ENCODE measurements around the gene DAO. TPM values are rescaled to one million over a fixed set of nuclear protein-coding genes. Genes with fewer than 3 reads are reported as not detected.
"Not testable (repeated sequence)": the region's sequence is repeated elsewhere in the genome, so short reads cannot be mapped to it uniquely, and the experiment has no call there.

DAO gene
- polyA plus RNA-seq, 3 donors: 0.75 to 1.1 (median 0.92) TPM

GRCh38 chr12:108861878-108862587 lies 17.9 kb upstream of the DAO start:
- no peak for DNase-seq (ENCODE audit: extremely low read depth in 1 of 11, low read depth in 9 of 11, low spot score in 4 of 11)

- DNase-seq (ENCODE audit: extremely low read depth in 1 of 11, low read depth in 9 of 11, low spot score in 4 of 11): no peak
These were observed 17.3 kb upstream of the DAO start for GRCh38 chr12:108862588-108862959.

- DNase-seq (ENCODE audit: extremely low read depth in 1 of 11, low read depth in 9 of 11, low spot score in 4 of 11): no peak
These were observed 14.7 kb upstream of the DAO start for GRCh38 chr12:108865169-108865568.

DNA sequence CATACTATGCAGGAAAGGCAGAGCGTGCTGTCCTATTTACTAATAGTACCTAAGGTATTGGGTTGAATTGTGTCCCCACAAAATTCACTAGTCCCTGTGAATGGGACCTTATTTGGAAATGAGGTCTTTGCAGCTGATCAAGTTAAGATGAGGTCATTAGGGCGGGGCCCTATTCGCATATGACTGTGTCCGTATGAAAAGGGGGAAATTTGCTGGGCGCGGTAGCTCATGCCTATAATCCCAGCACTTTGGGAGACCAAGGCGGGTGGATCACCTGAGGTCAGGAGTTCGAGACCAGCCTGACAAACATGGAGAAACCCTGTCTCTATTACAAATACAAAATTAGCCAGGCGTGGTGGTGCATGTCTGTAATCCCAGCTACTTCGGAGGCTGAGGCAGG lies 13.8 kb upstream of the DAO start:
- DNase-seq (ENCODE audit: extremely low read depth in 1 of 11, low read depth in 9 of 11, low spot score in 4 of 11): not testable (repeated sequence)

- no peak for DNase-seq (ENCODE audit: extremely low read depth in 1 of 11, low read depth in 9 of 11, low spot score in 4 of 11)
These were observed 11.1 kb upstream of the DAO start for GRCh38 chr12:108868781-108869180.

DNA sequence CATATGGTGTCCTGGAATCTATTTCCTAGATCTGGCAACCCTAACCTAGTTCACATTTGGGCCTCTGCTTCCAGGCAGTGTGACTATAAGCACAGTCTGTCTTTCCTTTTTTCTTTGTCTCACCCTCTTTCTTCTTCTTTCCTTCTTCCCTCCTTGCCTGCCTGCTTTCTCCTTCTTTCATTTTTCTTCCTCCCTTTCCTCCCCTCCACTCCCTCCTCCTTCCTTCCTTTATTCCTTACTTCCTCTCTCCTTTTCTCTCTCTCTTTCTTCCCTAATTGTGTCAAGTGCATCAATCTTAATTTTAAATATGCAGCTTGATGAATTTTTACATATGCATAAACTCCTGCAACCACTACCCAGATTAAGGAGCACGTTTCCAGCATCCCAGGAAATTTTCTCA lies 4.6 kb upstream of the DAO start:
- DNase-seq (ENCODE audit: extremely low read depth in 1 of 11, low read depth in 9 of 11, low spot score in 4 of 11): no peak

GRCh38 chr12:108875682-108876361 lies 4.1 kb upstream of the DAO start:
- DNase-seq (ENCODE audit: extremely low read depth in 1 of 11, low read depth in 9 of 11, low spot score in 4 of 11): no peak

DNA sequence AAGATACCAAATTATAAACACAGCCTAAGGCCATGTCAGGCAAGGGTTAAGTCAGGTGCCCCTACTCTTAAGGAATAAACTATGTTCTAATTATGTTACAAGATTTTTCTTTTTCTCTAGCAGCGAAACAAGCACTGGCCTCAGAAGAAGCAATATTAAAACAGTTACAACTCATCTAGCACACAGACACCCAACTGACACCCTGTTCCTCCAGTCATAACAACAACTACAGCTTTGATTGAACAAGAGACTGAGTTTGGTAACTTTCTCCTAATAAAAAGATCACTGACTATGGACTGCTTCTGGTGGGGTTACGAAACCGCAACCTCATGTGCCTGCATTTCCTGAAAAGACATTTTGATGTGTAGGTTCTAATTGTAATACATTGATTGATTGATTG lies 3.3 kb upstream of the DAO start:
- DNase-seq (ENCODE audit: extremely low read depth in 1 of 11, low read depth in 9 of 11, low spot score in 4 of 11): no peak

- DNase-seq (ENCODE audit: extremely low read depth in 1 of 11, low read depth in 9 of 11, low spot score in 4 of 11): no peak
These were observed 2.1 kb downstream of the DAO start for GRCh38 chr12:108881953-108882352.

- DNase-seq (ENCODE audit: extremely low read depth in 1 of 11, low read depth in 9 of 11, low spot score in 4 of 11): no peak
These were observed 4.5 kb downstream of the DAO start for GRCh38 chr12:108884116-108885012.

- DNase-seq (ENCODE audit: extremely low read depth in 1 of 11, low read depth in 9 of 11, low spot score in 4 of 11): no peak
These were observed 7.2 kb downstream of the DAO start for GRCh38 chr12:108886873-108887629.

GRCh38 chr12:108888031-108888430 lies 8.1 kb downstream of the DAO start:
- DNase-seq (ENCODE audit: extremely low read depth in 1 of 11, low read depth in 9 of 11, low spot score in 4 of 11): no peak

GRCh38 chr12:108890208-108890607 lies 10.3 kb downstream of the DAO start:
- no peak for DNase-seq (ENCODE audit: extremely low read depth in 1 of 11, low read depth in 9 of 11, low spot score in 4 of 11)

DNA sequence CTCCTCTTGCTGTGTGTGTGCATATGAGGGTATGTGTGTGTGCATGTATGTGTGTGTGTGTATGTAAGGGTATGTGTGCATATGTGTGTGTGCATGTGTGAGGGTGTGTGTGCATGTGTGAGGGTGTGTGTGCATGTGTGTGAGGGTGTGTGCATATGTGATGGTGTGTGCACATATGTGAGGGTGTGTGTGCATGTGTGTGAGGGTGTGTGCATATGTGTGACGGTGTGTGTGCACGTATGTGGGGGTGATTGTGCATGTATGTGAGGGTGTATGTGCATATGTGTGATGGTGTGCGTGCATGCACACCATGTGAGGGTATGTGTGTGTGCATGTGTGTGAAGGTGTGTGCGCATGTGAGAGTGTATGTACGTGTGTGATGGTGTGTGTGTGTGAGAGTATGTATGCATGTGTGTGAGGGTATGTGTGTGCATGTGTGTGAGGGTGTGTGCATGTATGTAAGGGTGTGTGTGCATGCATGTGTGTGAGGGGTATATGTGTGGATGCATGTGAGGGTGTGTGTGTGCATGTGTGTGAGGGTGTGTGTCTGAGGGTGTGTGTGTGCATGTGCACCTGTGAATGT lies 15.4 kb downstream of the DAO start:
- no peak for DNase-seq (ENCODE audit: extremely low read depth in 1 of 11, low read depth in 9 of 11, low spot score in 4 of 11)

- no peak for DNase-seq (ENCODE audit: extremely low read depth in 1 of 11, low read depth in 9 of 11, low spot score in 4 of 11)
These were observed 16.4 kb downstream of the DAO start for GRCh38 chr12:108896336-108896735.

DNA sequence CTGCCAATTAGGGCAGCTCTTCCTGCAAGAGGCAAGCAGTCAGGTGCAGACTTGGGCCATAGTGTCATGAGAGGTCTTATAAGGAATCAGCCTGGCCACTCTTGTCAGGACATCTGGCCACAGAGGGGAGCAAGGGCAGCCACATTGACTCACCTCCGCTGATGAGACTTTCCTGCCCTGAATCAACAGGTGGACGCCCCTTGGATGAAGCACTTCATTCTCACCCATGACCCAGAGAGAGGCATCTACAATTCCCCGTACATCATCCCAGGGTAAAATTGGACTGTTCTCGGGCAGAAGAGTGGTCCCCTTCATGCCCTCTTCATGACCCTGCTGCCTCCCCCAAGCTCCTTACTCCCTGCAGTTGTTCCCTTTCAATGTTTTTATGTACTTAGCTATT lies 16.9 kb downstream of the DAO start:
- DNase-seq (ENCODE audit: extremely low read depth in 1 of 11, low read depth in 9 of 11, low spot score in 4 of 11): no peak

- no peak for DNase-seq (ENCODE audit: extremely low read depth in 1 of 11, low read depth in 9 of 11, low spot score in 4 of 11)
These were observed 19.3 kb downstream of the DAO start for GRCh38 chr12:108899145-108899544.

GRCh38 chr12:108905725-108906124 lies 25.8 kb downstream of the DAO start:
- DNase-seq (ENCODE audit: extremely low read depth in 1 of 11, low read depth in 9 of 11, low spot score in 4 of 11): no peak

GRCh38 chr12:108906971-108907370 lies 27.1 kb downstream of the DAO start:
- no peak for DNase-seq (ENCODE audit: extremely low read depth in 1 of 11, low read depth in 9 of 11, low spot score in 4 of 11)

All from renal cortex interstitium (tissue), 11 donors.